GM12878 (cell line): Measurements from ENCODE around the gene MYO3B. TPM values are rescaled to one million over a fixed set of nuclear protein-coding genes. Genes with fewer than 3 reads are reported as not detected.

Source experiments
- ATAC-seq: fragments of 200-7000 bp; cut with Tn5 transposase; 3 replicates; pipeline ENCODE4 v1.9.1; 2020; ENCODE audit warnings: mild to moderate bottlenecking, moderate library complexity
- BruUV-seq: library from RNA; stranded (reverse); fragments of 400-500 nt; replicated peaks from 2 replicates; lab custom pipeline; 2021; lab: Mats Ljungman, UMichigan
- CTCF ChIA-PET: fragments of 300-600 bp; sonication (Branson Sonifier 250); formaldehyde crosslinking; extraction: SDS; loops from one replicate; lab custom pipeline; 2021; ENCODE audit warnings: inconsistent platforms; lab: Yijun Ruan, JAX
- POLR2A ChIA-PET: fragments of 350-600 bp; formaldehyde crosslinking; extraction: SDS; loops from one replicate; lab custom pipeline; 2021; ENCODE audit warnings: inconsistent platforms; lab: Charles Lee
- RAD21 ChIA-PET: fragments of 300-600 bp; sonication (Branson Sonifier 250); formaldehyde crosslinking; loops from one replicate; lab custom pipeline; 2023; ENCODE audit warnings: antibody characterized with exemption; ENCODE audit not compliant: unreplicated experiment; lab: Charles Lee
- SMC1A ChIA-PET: fragments of 300-600 bp; sonication (Branson Sonifier 250); formaldehyde crosslinking; loops from one replicate; lab custom pipeline; 2023; ENCODE audit not compliant: unreplicated experiment, uncharacterized antibody; lab: Charles Lee
- DNase-seq: peaks from one replicate; pipeline ENCODE4 v3.0.0-alpha.2; 2011; ENCODE audit warnings: low read depth, low spot score
- FAIRE-seq: peaks from 3 replicates; lab custom pipeline; 2011; peaks lifted over from hg19 to GRCh38; lab: Jason Lieb, UNC
- H2AFZ ChIP-seq: 2 replicates; pipeline ENCODE4 v1.6.0; 2011; ENCODE audit warnings: low read depth, low read length, control low read depth; ENCODE audit not compliant: control insufficient read depth
- H3K27ac ChIP-seq: 2 replicates; pipeline ENCODE4 v1.5.1; 2011; ENCODE audit warnings: control low read depth; ENCODE audit not compliant: control insufficient read depth, insufficient read depth
- H3K27me3 ChIP-seq, 2 experiments: replicated peaks in 1 of 2; 2 replicates each; pipeline versions ENCODE4 v1.6.0 to v1.6.1; 2011; ENCODE audit warnings: low read length in 1 of 2; ENCODE audit not compliant: control insufficient read depth in 2 of 2, insufficient read depth in 2 of 2
- H3K36me3 ChIP-seq, 2 experiments: 2 replicates each; pipeline ENCODE4 v1.5.1; 2011; ENCODE audit warnings: low read length in 1 of 2; ENCODE audit not compliant: control insufficient read depth in 2 of 2, insufficient read depth in 2 of 2
- H3K4me1 ChIP-seq: 2 replicates; pipeline ENCODE4 v1.6.1; 2011; ENCODE audit warnings: mild to moderate bottlenecking, low read length, moderate library complexity, mixed read lengths; ENCODE audit not compliant: control insufficient read depth, insufficient read depth
- H3K4me2 ChIP-seq: 2 replicates; pipeline ENCODE4 v1.6.0; 2011; ENCODE audit warnings: control low read depth; ENCODE audit not compliant: control insufficient read depth, insufficient read depth
- H3K4me3 ChIP-seq: fragments of 200-600 bp; sonication (generic); 2 replicates; pipeline ENCODE4 v1.5.1; 2016
- H3K79me2 ChIP-seq: 2 replicates; pipeline ENCODE4 v1.6.0; 2011; ENCODE audit warnings: low read length; ENCODE audit not compliant: control insufficient read depth, insufficient read depth
- H3K9ac ChIP-seq: 2 replicates; pipeline ENCODE4 v1.8.0; 2011; ENCODE audit warnings: low read length, control low read depth, mixed read lengths; ENCODE audit not compliant: control insufficient read depth, insufficient read depth
- H3K9me3 ChIP-seq: replicated peaks from 3 replicates; pipeline ENCODE4 v1.5.1; 2011; ENCODE audit warnings: mild to moderate bottlenecking, low read length; ENCODE audit not compliant: control insufficient read depth, insufficient read depth
- H4K20me1 ChIP-seq: 2 replicates; pipeline ENCODE4 v1.6.0; 2011; ENCODE audit not compliant: control insufficient read depth, insufficient read depth
- CREB1 ChIP-seq: IDR thresholded peaks from 2 replicates; pipeline ENCODE4 v1.6.1; 2012; ENCODE audit warnings: low read depth, mild to moderate bottlenecking, inconsistent platforms
- MEF2B ChIP-seq: fragments of 450-650 bp; IDR thresholded peaks from 2 replicates; pipeline ENCODE4 v1.6.1; 2018; ENCODE audit warnings: mild to moderate bottlenecking, moderate library complexity; ENCODE audit not compliant: partially characterized antibody, poor library complexity, severe bottlenecking
- whole genome bisulfite sequencing: methylation state at CpG from one replicate; pipeline ENCODE4 v1.1.6; 2016; ENCODE audit warnings: low lambda C conversion rate; ENCODE audit not compliant: insufficient replicate concordance, insufficient coverage; ENCODE audit errors: missing lambda C conversion rate; 5-methylcytosine and 5-hydroxymethylcytosine counted together
- in situ Hi-C: fragments of 300-500 bp; cut with MboI; formaldehyde crosslinking; loops from 9 replicates; pipeline ENCODE4 v1.14.3; 2018; ENCODE audit warnings: mixed read lengths
- intact Hi-C: fragments of 100-400 bp; cut with micrococcal nuclease; formaldehyde crosslinking; loops from one replicate; pipeline ENCODE4 v1.14.2; 2022; ENCODE audit not compliant: unreplicated experiment
- polyA plus RNA-seq, 11 experiments: library from polyadenylated mRNA; depleted of rRNA in 4 of 11; unstranded in 6 of 11; stranded (reverse) in 5 of 11; fragments of >200 nt; fragmentation: Nextera tagmentation in 4 of 11; fragmentation: Illumina TruSeq in 1 of 11; extraction: Ambion mirVana in 4 of 11; extraction: Trizol in 1 of 11; gene quantifications; 1 replicate in 1 of 11; 2 replicates in 10 of 11; pipeline versions ENCODE4 v1.2.1 to v1.2.3, GENCODE V29; 2011 to 2016; ENCODE audit warnings: inconsistent platforms in 2 of 11, missing spikeins in 2 of 11, low read depth in 1 of 11
- total RNA-seq, 4 experiments: library from RNA; depleted of rRNA in 3 of 4; stranded (reverse); fragments of >200 nt in 3 of 4; fragmentation: Illumina TruSeq in 1 of 4; extraction: Trizol in 1 of 4; gene quantifications; 2 replicates each; pipeline versions ENCODE4 v1.2.1 to v1.2.3, GENCODE V29; 2013 to 2021
- TF ChIP-seq, protein P1 (sequence below): fragments of 150-350 bp; IDR thresholded peaks from 2 replicates; pipeline ENCODE4 v1.6.1; 2016; ENCODE audit warnings: low read depth, low read length
- TF ChIP-seq, protein P2 (sequence below): fragments of 450-650 bp; conservative IDR thresholded peaks from 2 replicates; pipeline ENCODE4 v1.6.1; 2017; ENCODE audit warnings: mild to moderate bottlenecking, moderate library complexity

Gene MYO3B
- total and polyA plus RNA-seq, 10 of the 15 experiments (the other 5 are each of a cell fraction or from before 2014, with no cell fraction given) = 1.1 to 7.1 (median 2.1) TPM

DNA sequence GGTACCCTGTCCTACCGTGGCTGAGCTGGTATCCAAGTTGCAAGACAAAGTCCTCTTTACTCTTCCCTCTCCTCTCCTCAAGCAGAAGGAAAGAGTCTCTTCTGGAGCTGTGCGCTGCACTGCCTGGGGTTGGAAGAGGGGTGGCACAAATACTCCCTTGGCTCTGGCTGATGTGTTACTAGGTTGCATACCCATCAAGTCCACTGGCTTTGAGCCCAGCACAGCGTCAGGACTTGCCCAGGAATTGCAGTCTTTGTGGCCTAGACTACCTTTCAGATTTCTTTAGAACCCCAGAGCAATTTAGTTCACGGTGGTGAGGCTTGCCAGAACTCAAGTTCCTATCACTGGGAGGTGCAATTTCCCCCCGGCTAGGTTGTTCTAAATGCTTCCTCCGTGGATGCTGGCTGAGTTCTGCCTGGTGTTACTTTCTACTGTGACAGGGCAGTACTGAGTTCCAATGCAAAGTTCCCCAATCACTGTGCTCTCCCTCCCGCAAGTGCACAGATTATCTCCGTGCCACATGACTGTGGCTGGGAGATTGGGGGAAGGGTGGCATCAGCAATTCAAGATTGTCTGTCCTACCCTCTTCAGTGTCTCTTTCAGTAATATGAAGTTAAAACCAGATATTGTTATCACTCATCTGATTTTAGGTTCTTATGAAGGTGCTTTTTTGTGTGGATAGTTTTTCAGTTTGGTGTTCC is 13.4 kb downstream of the MYO3B start:
- Histone ChIP-seq H4K20me1 (no peaks in the 10 kb centered on the region), H3K4me1 (no peaks in the 10 kb centered on the region), H3K9me3 (peaks cover 4% of the 10 kb centered on the region; the same call in 2 of the 3 replicates), H3K27ac (no peak overlapping the region)
- no peak for FAIRE-seq
- 55% methylated on average over 8 of the region's 8 CpGs for WGBS
- DNase-seq = no peak
- no TSS peak for BruUV-seq
- in situ Hi-C loops = no loop called here
- TF ChIP-seq CREB1 (no peak), MEF2B (no peak)
- TF ChIP-seq, protein P1, sequence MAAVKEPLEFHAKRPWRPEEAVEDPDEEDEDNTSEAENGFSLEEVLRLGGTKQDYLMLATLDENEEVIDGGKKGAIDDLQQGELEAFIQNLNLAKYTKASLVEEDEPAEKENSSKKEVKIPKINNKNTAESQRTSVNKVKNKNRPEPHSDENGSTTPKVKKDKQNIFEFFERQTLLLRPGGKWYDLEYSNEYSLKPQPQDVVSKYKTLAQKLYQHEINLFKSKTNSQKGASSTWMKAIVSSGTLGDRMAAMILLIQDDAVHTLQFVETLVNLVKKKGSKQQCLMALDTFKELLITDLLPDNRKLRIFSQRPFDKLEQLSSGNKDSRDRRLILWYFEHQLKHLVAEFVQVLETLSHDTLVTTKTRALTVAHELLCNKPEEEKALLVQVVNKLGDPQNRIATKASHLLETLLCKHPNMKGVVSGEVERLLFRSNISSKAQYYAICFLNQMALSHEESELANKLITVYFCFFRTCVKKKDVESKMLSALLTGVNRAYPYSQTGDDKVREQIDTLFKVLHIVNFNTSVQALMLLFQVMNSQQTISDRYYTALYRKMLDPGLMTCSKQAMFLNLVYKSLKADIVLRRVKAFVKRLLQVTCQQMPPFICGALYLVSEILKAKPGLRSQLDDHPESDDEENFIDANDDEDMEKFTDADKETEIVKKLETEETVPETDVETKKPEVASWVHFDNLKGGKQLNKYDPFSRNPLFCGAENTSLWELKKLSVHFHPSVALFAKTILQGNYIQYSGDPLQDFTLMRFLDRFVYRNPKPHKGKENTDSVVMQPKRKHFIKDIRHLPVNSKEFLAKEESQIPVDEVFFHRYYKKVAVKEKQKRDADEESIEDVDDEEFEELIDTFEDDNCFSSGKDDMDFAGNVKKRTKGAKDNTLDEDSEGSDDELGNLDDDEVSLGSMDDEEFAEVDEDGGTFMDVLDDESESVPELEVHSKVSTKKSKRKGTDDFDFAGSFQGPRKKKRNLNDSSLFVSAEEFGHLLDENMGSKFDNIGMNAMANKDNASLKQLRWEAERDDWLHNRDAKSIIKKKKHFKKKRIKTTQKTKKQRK = no peak
- TF ChIP-seq, protein P2, sequence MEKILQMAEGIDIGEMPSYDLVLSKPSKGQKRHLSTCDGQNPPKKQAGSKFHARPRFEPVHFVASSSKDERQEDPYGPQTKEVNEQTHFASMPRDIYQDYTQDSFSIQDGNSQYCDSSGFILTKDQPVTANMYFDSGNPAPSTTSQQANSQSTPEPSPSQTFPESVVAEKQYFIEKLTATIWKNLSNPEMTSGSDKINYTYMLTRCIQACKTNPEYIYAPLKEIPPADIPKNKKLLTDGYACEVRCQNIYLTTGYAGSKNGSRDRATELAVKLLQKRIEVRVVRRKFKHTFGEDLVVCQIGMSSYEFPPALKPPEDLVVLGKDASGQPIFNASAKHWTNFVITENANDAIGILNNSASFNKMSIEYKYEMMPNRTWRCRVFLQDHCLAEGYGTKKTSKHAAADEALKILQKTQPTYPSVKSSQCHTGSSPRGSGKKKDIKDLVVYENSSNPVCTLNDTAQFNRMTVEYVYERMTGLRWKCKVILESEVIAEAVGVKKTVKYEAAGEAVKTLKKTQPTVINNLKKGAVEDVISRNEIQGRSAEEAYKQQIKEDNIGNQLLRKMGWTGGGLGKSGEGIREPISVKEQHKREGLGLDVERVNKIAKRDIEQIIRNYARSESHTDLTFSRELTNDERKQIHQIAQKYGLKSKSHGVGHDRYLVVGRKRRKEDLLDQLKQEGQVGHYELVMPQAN = no peak
- TF ChIP-seq, all 136 proteins: peak for 0
- intact Hi-C loops = no loop called here
- Histone ChIP-seq H3K9ac (no peak overlapping the region), H3K36me3 (no peaks in the 10 kb centered on the region; a peak in 2 of 4 replicates), H3K27me3 (no peaks in the 10 kb centered on the region), H2AFZ (no peak overlapping the region), H3K4me3 (no peak overlapping the region), H3K79me2 (no peaks in the 10 kb centered on the region), H3K4me2 (no peak overlapping the region)
- POLR2A ChIA-PET = no interaction called here
- SMC1A ChIA-PET = interaction anchor here (1.5 kb wide), 1 partner anchor 12 kb away, joined by 3 read pairs; no protein-coding TSS in a partner anchor
- no peak for ATAC-seq
- CTCF ChIA-PET = interaction anchor here (0.5 kb wide), 1 partner anchor 25 kb away, joined by 3 read pairs; no protein-coding TSS in a partner anchor
- RAD21 ChIA-PET = no interaction called here
